Effector memory CD4-positive, alpha-beta T cell (primary cell): ENCODE results near the gene ZDHHC11B.
"Not testable (repeated sequence)": the region's sequence is repeated elsewhere in the genome, so short reads cannot be mapped to it uniquely, and the experiment has no call there.

Source experiments
- DNase-seq, 3 donors: peaks; one replicate each; pipeline ENCODE4 v3.0.0-alpha.2; 2020
- H3K27ac ChIP-seq: 2 replicates; pipeline ENCODE4 v1.7.0; 2013; ENCODE audit warnings: mild to moderate bottlenecking, low read length, moderate library complexity; ENCODE audit not compliant: insufficient read depth, poor library complexity, severe bottlenecking
- H3K27me3 ChIP-seq: replicated peaks from 2 replicates; pipeline ENCODE4 v1.7.0; 2013; ENCODE audit warnings: mild to moderate bottlenecking, low read length; ENCODE audit not compliant: insufficient read depth, control insufficient read depth, poor library complexity, severe bottlenecking
- H3K36me3 ChIP-seq: 2 replicates; pipeline ENCODE4 v1.7.0; 2013; ENCODE audit warnings: mild to moderate bottlenecking, low read length, moderate library complexity; ENCODE audit not compliant: control insufficient read depth, insufficient read depth
- H3K4me1 ChIP-seq: 2 replicates; pipeline ENCODE4 v1.7.0; 2013; ENCODE audit warnings: low read length, mild to moderate bottlenecking; ENCODE audit not compliant: control insufficient read depth, insufficient read depth, poor library complexity, severe bottlenecking
- H3K4me3 ChIP-seq: 2 replicates; pipeline ENCODE4 v1.7.0; 2013; ENCODE audit warnings: low read length, low read depth, mild to moderate bottlenecking; ENCODE audit not compliant: insufficient read depth, poor library complexity, severe bottlenecking
- H3K9me3 ChIP-seq: 2 replicates; pipeline ENCODE4 v1.7.0; 2013; ENCODE audit warnings: mild to moderate bottlenecking, low read length, moderate library complexity; ENCODE audit not compliant: control insufficient read depth

The ZDHHC11B gene

GRCh38 chr5:746258-746761 lies 38.2 kb downstream of the ZDHHC11B start:
- H3K4me1 ChIP-seq: no peaks in the 10 kb centered on the region
- H3K4me3 ChIP-seq: no peak overlapping the region
- H3K9me3 ChIP-seq: no peaks in the 10 kb centered on the region
- no peaks in the 10 kb centered on the region for H3K27me3 ChIP-seq
- DNase-seq: no peak
- no peaks in the 10 kb centered on the region for H3K36me3 ChIP-seq
- no peak overlapping the region for H3K27ac ChIP-seq

- not testable (repeated sequence) for H3K9me3 ChIP-seq, H3K4me3 ChIP-seq, H3K36me3 ChIP-seq, H3K27me3 ChIP-seq, H3K4me1 ChIP-seq, DNase-seq, H3K27ac ChIP-seq
These were observed 39.0 kb downstream of the ZDHHC11B start for GRCh38 chr5:745272-746142.

DNA sequence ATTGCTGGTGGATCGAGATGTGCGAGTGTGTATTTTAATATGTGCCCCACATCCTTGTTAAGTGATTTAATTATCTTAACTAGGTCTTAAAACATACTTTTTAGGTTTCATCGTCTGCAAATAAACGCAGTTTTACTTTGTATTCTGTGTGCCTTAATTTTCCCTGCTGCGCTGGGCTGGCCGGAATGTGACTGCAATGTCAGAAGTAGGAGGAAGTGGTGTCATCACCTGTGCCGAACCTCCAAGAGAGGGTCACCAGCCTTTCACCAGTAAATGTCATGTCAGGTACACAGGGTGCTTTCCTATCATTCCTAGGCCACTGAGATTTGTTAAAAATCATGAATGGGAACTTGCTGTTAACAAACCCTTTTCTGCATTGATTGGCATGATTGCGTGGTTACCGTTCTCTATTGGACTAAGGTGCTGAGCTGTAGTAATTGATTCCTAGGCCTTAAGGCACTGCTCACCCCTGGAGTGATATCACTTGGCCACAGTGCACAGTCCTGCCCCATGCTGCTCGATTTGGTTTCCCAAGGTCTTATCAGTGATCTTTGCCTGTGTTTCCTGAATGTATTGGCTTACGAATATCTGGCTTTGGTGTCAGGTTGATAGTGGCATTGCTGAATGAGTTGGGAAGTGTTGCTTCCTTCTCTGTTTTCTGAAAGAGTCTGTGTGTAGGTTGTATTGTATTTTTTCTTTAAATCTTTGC lies 40.7 kb downstream of the ZDHHC11B start:
- not testable (repeated sequence) for H3K27me3 ChIP-seq, H3K36me3 ChIP-seq, H3K4me3 ChIP-seq, H3K27ac ChIP-seq, H3K9me3 ChIP-seq, H3K4me1 ChIP-seq, DNase-seq

DNA sequence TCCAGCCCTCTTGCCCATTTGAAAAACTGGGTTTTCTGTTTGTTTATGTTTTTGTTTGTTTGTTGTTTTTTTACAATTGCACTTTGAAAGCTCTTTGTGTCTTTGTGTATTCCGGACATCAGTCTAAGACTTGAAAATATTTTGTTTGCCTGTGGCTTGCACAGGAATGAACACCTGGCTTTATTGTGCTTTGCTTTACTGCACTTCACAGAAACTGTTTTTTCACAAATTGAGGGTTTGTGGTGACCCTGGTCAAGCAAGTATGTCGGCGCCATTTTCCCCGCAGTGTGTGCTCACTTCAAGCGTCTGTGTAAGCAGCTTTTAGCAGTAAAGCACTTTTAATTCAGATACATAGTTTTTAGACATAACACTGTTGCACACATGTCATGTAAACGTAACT lies 42.3 kb downstream of the ZDHHC11B start:
- not testable (repeated sequence) for H3K4me1 ChIP-seq, H3K36me3 ChIP-seq, DNase-seq, H3K9me3 ChIP-seq, H3K27me3 ChIP-seq, H3K27ac ChIP-seq, H3K4me3 ChIP-seq

DNA sequence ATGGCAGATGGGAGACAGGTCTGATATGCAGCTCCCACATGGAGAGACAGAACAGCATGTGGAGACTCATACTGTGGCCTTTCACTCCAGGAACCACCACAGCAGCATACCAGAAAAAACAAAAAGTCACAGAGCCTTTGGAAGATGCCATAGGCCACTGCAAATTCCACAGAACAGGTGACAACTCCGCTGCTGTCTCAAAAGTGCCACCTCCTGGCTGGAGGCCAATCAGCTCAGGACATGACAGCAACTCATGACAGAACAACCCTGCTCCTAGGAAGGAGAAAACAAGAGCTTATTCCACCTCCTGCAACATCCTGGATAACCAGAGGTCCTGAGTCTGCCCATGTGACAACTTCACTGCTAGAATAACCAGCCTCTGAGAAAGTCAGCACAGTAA lies 50.4 kb downstream of the ZDHHC11B start:
- H3K9me3 ChIP-seq, H3K36me3 ChIP-seq, H3K27me3 ChIP-seq, H3K4me1 ChIP-seq, DNase-seq, H3K27ac ChIP-seq, H3K4me3 ChIP-seq: not testable (repeated sequence)

DNA sequence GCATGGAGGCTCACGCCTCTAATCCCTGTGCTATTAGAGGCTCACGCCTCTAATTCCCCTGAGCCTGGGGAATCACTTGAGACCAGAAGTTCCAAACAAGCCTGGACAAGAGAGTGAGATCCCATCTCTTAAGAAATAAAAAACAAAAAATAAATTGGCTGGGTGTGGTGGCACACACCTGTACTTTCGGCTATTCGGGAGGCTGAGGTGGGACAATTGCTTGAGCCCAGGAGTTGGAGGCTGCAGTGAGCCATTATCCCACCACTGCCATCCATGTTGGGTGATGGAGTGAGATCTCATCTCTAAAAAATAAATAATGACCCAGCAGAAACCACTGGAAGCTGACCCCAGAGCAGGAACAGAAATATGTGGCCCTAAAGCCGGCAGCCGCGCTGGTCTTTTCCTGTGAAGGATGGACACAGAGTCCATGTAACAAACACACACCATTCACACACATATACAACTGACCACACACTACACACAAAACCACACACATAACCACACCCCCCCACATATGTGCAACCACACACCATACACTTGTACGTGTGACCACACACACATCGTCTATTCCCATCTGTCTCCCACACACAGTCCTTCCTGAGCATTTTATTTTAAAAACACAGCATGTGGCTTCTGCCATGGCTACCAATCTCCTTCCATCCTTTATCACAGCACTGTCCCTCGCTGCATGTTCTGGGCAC lies 51.6 kb downstream of the ZDHHC11B start:
- H3K4me1 ChIP-seq: not testable (repeated sequence)

GRCh38 chr5:729225-729624 lies 55.3 kb downstream of the ZDHHC11B start:
- not testable (repeated sequence) for DNase-seq, H3K4me1 ChIP-seq, H3K27me3 ChIP-seq, H3K27ac ChIP-seq, H3K9me3 ChIP-seq, H3K36me3 ChIP-seq, H3K4me3 ChIP-seq

More for the DNA sequence above, 51.6 kb downstream of the ZDHHC11B start:
- not testable (repeated sequence) for DNase-seq, H3K27ac ChIP-seq, H3K27me3 ChIP-seq, H3K4me3 ChIP-seq, H3K36me3 ChIP-seq, H3K9me3 ChIP-seq

DNA sequence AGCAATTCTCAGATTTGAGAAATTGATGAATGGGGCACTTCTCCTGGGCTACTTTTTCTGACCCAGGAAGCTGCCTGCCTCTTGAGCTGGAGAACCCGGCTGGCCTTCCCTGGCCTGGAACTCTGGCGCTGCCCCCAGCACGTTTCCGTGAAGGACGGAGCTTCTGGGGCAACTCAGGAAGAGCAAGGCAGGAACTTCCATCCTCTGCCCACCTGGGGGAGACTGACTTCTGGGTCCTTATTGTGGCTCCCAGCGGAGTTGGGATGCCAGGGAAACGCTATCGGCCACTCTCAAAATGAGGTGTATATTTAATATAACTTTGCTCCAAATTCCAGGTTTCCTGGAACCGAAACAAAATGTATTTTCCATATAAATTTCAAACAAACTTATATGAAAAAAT lies 57.4 kb downstream of the ZDHHC11B start:
- not testable (repeated sequence) for DNase-seq, H3K27ac ChIP-seq, H3K36me3 ChIP-seq, H3K9me3 ChIP-seq, H3K27me3 ChIP-seq, H3K4me1 ChIP-seq, H3K4me3 ChIP-seq

DNA sequence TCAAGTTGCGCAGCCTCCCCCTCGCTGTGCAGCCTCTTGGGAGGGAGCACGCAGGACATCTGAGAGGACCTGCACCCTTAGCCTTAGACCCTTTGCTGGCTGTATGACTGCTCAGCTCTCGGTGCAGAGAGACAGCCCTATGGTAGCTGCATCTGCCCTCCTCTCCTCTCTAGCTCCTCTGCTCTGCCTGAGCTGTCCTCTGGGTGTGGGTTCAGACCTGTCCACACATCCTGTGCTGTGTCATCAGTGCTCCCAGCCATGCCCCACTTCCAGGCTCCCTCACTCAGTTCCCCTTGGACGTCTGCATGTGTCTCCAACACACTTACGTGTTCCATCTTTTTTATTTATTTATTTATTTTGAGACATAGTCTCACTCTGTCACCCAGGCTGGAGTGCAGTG lies 60.7 kb downstream of the ZDHHC11B start:
- H3K9me3 ChIP-seq, H3K4me1 ChIP-seq, H3K27me3 ChIP-seq, H3K4me3 ChIP-seq, H3K27ac ChIP-seq, DNase-seq, H3K36me3 ChIP-seq: not testable (repeated sequence)

DNA sequence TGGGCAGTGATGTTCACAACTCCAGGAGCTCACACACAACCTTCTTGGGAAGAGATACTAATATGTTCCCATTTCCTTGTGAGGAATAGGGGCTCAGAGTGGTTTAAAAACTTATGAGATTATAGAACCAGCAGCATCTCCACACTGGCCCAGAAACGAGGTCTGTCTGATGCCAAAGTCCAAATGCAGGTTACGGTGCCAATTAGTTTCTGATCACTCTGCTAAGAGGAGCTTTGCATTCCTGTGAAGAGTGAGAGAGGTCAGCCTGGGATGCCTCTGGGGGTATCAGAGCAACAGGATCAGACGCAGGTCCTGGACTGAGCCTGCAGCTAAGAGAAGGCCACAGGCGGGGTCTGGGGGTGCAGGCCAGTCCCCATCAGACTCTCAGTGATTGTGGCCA lies 61.2 kb downstream of the ZDHHC11B start:
- H3K27me3 ChIP-seq, H3K27ac ChIP-seq, H3K4me3 ChIP-seq, H3K36me3 ChIP-seq, H3K4me1 ChIP-seq, DNase-seq, H3K9me3 ChIP-seq: not testable (repeated sequence)
